ENCODE results near the gene FOXP2. TPM values are rescaled to one million over a fixed set of nuclear protein-coding genes. Genes with fewer than 3 reads are reported as not detected.

The FOXP2 gene
- polyA plus RNA-seq, 3 donors: not detected

DNA sequence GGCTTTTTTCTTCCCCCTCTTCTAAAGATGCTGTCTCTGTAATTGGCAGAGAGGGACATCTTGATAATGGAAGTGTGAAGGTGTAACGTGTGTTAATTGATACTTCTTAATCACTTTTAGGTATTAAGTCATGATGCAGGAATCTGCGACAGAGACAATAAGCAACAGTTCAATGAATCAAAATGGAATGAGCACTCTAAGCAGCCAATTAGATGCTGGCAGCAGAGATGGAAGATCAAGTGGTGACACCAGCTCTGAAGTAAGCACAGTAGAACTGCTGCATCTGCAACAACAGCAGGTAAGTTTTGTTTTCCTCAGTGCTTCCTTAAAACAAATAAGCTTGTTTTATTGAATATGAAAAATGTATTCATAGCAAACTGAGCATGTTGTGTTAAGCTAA, 11.8 kb downstream of the FOXP2 start:
- Histone ChIP-seq H3K9me3 (replicated peaks in 1 of 2; ENCODE audit: control insufficient read depth in 1 of 2, insufficient read depth in 1 of 2, low read length in 2 of 2) (no peaks in the 10 kb centered on the region), H3K4me3 (replicated peaks in 1 of 3; ENCODE audit: low read depth in 2 of 3, low read length in 3 of 3) (no peak overlapping the region), H3K9ac (ENCODE audit: insufficient read depth, low read length, poor library complexity, severe bottlenecking) (no peak overlapping the region), H3K27me3 (ENCODE audit: control insufficient read depth in 2 of 2, insufficient read depth in 2 of 2, low read length in 2 of 2) (no peaks in the 10 kb centered on the region), H4K20me1 (ENCODE audit: insufficient read depth, low read length) (no peaks in the 10 kb centered on the region), H3K4me1 (ENCODE audit: control insufficient read depth in 1 of 2, insufficient read depth in 2 of 2, low read length in 2 of 2) (no peaks in the 10 kb centered on the region), H2AFZ (ENCODE audit: insufficient read depth, low read depth, low read length, poor library complexity, severe bottlenecking) (no peak overlapping the region), H3K79me2 (ENCODE audit: insufficient read depth, low read length) (no peaks in the 10 kb centered on the region), H3K27ac (ENCODE audit: low read depth in 1 of 2, low read length in 2 of 2) (no peak overlapping the region), H3K36me3 (replicated peaks in 1 of 2; ENCODE audit: control insufficient read depth in 1 of 2, insufficient read depth in 2 of 2, low read length in 2 of 2) (no peaks in the 10 kb centered on the region), H3K4me2 (replicated peaks; ENCODE audit: extremely low read depth, low read length, poor library complexity, severe bottlenecking) (no peak overlapping the region)
- TF ChIP-seq, protein P1, sequence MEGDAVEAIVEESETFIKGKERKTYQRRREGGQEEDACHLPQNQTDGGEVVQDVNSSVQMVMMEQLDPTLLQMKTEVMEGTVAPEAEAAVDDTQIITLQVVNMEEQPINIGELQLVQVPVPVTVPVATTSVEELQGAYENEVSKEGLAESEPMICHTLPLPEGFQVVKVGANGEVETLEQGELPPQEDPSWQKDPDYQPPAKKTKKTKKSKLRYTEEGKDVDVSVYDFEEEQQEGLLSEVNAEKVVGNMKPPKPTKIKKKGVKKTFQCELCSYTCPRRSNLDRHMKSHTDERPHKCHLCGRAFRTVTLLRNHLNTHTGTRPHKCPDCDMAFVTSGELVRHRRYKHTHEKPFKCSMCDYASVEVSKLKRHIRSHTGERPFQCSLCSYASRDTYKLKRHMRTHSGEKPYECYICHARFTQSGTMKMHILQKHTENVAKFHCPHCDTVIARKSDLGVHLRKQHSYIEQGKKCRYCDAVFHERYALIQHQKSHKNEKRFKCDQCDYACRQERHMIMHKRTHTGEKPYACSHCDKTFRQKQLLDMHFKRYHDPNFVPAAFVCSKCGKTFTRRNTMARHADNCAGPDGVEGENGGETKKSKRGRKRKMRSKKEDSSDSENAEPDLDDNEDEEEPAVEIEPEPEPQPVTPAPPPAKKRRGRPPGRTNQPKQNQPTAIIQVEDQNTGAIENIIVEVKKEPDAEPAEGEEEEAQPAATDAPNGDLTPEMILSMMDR (IDR thresholded peaks at IDR 0.05): no peak
- intact Hi-C loops (cut with micrococcal nuclease): no loop called here
- Mint-ChIP-seq H3K36me3 (no peaks in the 10 kb centered on the region), H3K4me3 (no peak overlapping the region), H3K4me1 (no peaks in the 10 kb centered on the region), H3K27ac (no peak overlapping the region), H3K9me3 (no peaks in the 10 kb centered on the region), H3K27me3 (ENCODE audit: low read depth in 3 of 3) (peaks cover 0 to 1% (median 0%) of the 10 kb centered on the region in 3 donors)
- WGBS (ENCODE audit: insufficient coverage): 91% methylated on average over 2 of the region's 2 CpGs
- DNase-seq: no peak

DNA sequence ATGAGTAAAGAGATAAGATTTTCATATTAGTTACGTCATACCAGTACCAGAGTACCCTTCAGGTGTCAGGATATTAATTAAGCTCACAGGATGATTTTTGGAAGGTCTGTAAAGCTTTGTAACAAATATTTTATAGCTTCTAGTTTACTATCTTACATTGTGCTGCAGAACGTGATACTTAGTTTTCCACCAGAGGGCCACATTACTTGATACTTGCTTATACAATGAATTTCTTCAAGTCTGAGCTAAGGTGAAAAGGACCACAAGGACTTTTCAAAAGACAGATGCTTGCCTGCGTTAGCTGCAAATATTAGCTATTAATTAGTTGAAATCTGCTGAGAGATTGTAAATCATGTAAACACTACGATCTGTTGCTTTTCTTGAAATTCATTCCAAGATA, 12.2 kb downstream of the FOXP2 start:
- no peaks in the 10 kb centered on the region for H3K27me3 ChIP-seq (ENCODE audit: control insufficient read depth in 2 of 2, insufficient read depth in 2 of 2, low read length in 2 of 2)
- H4K20me1 ChIP-seq (ENCODE audit: insufficient read depth, low read length): no peaks in the 10 kb centered on the region
- no peaks in the 10 kb centered on the region for H3K4me1 ChIP-seq (ENCODE audit: control insufficient read depth in 1 of 2, insufficient read depth in 2 of 2, low read length in 2 of 2)
- no peaks in the 10 kb centered on the region for H3K9me3 Mint-ChIP-seq
- no peaks in the 10 kb centered on the region for H3K79me2 ChIP-seq (ENCODE audit: insufficient read depth, low read length)
- no peaks in the 10 kb centered on the region for H3K36me3 ChIP-seq (replicated peaks in 1 of 2; ENCODE audit: control insufficient read depth in 1 of 2, insufficient read depth in 2 of 2, low read length in 2 of 2)
- H3K27me3 Mint-ChIP-seq (ENCODE audit: low read depth in 3 of 3): peaks cover 0 to 1% (median 0%) of the 10 kb centered on the region in 3 donors
- H3K4me3 Mint-ChIP-seq: no peak overlapping the region
- no peak overlapping the region for H2AFZ ChIP-seq (ENCODE audit: insufficient read depth, low read depth, low read length, poor library complexity, severe bottlenecking)
- TF ChIP-seq, protein P1 (IDR thresholded peaks at IDR 0.05): no peak
- WGBS (ENCODE audit: insufficient coverage): no CpG with 5 or more reads among the region's 4 CpGs
- H3K4me1 Mint-ChIP-seq: no peaks in the 10 kb centered on the region
- no peak for DNase-seq
- no peak overlapping the region for H3K27ac ChIP-seq (ENCODE audit: low read depth in 1 of 2, low read length in 2 of 2)
- intact Hi-C loops (cut with micrococcal nuclease): no loop called here
- no peak overlapping the region for H3K9ac ChIP-seq (ENCODE audit: insufficient read depth, low read length, poor library complexity, severe bottlenecking)
- H3K4me3 ChIP-seq (replicated peaks in 1 of 3; ENCODE audit: low read depth in 2 of 3, low read length in 3 of 3): no peak overlapping the region
- H3K9me3 ChIP-seq (replicated peaks in 1 of 2; ENCODE audit: control insufficient read depth in 1 of 2, insufficient read depth in 1 of 2, low read length in 2 of 2): no peaks in the 10 kb centered on the region
- no peak overlapping the region for H3K4me2 ChIP-seq (replicated peaks; ENCODE audit: extremely low read depth, low read length, poor library complexity, severe bottlenecking)
- H3K36me3 Mint-ChIP-seq: no peaks in the 10 kb centered on the region
- H3K27ac Mint-ChIP-seq: no peak overlapping the region
